Stimulated activated CD4-positive, alpha-beta T cell treated with anti-CD3 and anti-CD28 coated beads, Interleukin-12 subunit alpha, Interleukin-12 subunit beta, amount 100 ng/mL, for 4 hours (primary cell): ENCODE data around the gene PCSK4.

ENCODE experiments used
- DNase-seq: peaks from one replicate; pipeline ENCODE4 v3.0.0-alpha.2; 2020

The PCSK4 gene

GRCh38 chr19:1435378-1435989 is 54.7 kb downstream of the PCSK4 start:
- no peak for DNase-seq

GRCh38 chr19:1434577-1435060 is 55.5 kb downstream of the PCSK4 start:
- DNase-seq, result no peak

- no peak for DNase-seq
Observed at GRCh38 chr19:1434040-1434366, 56.1 kb downstream of the PCSK4 start.

- no peak for DNase-seq
Observed at GRCh38 chr19:1433119-1434039, 56.8 kb downstream of the PCSK4 start.

- no peak for DNase-seq
Observed at GRCh38 chr19:1432507-1432887, 57.7 kb downstream of the PCSK4 start.

- no peak for DNase-seq
Observed at GRCh38 chr19:1431759-1432506, 58.2 kb downstream of the PCSK4 start.
